ENCODE measurements around the gene ERV3-1.
A peak's percentile ranks its signal among the peaks of the same experiment; 100 is the strongest.
"Not testable (repeated sequence)": the region's sequence is repeated elsewhere in the genome, so short reads cannot be mapped to it uniquely, and the experiment has no call there.

ERV3-1 gene

DNA sequence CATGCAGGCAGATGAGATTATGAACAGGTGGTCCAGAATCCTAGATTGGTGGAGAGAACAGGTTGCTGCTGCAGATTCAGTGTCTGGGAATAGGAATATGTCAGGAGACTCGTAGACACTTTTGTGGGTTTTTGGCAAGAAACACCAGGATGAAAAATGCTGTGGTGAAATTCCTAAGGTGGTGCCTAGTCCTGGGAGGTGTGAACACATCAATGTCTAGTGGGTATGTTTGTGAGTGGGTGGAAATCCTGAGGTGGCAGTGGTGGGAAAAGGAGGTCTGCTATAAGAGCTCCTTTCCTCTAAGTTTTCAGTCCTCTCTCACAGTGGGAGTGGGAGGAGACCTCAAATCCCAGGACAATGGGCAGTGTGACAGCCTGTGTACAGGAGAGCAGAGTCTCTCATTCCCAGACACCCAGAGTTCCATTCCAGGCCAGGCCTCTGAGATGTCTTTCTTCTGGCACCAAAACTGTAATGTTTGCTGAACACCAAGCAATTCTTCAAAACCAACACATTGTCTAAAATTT is 5.1 kb downstream of the ERV3-1 start:
- DNase-seq, result no peak

DNA sequence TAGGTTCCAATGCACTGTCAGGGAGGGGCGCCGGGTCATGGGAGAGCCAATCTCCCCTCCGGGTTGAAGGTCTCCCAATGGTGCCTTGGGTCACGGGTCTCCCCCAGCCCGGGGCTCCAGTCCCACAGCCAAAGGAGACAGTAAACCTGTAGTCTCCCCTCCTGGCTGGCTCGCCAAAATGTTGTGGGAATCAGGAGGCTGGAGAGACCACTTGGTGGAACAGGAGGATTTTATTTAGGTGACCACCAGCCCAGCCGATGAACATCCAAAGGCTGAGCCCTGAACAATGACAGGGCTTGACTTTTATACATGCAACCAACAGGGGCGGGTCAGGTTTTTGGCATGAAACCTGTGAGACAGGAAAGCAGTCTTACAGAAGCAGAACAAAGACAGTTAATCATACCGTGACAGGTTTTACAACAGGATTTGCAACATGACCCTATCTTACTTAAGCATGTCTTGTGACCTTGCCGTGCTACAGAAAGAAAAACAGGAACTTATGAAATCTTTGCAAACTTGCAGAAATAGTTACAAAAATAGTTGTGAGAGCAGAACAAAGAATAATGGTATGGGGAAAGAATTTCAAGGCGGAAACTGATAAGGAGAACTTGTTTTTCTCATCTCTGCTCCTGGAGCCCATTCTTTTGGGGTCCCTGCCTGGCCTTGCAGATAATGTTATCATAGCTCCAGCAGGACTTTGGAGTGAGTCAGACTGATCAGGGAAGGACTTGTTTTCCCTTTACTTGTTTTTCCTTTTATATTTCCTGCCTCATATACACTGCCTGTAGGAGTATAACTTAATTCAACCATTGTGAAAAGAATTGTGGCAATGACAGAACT is 7.1 kb downstream of the ERV3-1 start:
- no peak for DNase-seq

DNA sequence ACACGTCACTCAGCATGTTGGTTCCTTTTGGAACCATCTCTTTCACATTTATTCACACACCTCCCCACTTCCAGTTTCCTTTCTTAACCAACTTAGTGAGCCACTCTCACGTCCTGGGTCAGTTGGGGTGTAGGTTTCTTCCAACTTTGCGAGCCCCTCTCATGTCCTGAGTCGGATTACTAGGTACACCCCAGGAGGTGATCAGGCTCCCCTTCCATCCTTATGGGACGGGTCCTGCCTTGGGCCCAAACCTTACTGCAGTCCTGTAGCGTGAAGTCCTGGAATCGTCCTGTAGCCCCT is 7.7 kb downstream of the ERV3-1 start:
- no peak for DNase-seq

DNA sequence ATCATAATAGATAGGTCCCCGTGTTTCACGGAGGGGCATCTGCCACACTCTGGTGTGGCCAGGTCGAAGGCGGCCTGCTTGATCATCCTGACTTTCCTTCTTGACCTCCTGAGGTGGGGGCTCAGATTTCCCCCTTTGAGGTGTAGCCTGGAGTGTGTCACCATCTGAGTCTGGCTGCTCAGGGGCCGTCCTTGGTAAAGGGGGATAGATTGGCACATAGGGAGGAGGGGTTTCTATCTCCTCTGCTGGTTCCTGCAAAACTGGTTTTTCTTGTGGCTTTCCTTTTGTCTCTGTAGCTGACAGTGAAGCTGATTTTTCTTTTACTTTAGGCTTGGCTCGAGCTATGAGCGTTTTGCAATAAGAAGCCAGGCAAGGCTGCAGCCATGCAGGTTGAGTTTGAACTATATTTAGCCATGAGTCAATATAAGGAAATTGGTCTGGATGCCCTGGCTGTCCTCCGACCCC is 8.5 kb downstream of the ERV3-1 start:
- no peak for DNase-seq

DNA sequence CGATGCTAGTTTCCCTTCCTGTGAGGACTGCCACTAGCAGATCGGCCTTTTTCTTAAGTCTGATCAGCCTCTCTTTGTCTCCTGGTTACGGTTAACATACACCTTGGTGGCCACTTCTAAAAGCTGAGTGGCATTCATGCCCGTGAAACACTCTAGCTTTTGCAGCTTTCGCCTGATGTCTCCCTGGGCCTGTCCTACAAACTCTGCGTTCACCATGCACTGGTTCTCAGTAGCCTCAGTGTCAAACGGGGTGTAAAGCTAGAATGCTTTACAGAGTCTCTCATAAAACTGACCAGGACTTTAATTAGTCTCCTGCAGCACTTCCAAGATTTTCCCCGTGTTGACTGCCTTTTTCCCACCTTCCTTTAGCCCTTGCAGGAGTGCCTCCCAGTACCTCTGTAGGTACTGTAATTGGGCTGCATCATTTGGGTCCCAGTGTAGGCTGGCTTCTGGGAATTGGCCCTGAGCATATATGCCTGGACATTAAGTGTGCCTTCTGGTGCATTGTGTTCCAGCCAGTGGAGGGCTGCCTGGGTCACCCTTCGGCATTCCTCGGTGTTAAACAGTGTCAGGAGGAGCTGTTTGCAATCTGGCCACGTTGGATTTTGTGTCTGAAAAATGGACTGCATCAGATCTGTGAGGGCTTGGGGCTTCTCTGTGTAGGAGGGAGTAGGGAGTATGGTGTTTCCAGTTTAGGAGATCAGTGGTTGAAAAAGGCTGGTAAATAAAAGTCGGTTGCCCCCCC is 9.2 kb downstream of the ERV3-1 start:
- no peak for DNase-seq

DNA sequence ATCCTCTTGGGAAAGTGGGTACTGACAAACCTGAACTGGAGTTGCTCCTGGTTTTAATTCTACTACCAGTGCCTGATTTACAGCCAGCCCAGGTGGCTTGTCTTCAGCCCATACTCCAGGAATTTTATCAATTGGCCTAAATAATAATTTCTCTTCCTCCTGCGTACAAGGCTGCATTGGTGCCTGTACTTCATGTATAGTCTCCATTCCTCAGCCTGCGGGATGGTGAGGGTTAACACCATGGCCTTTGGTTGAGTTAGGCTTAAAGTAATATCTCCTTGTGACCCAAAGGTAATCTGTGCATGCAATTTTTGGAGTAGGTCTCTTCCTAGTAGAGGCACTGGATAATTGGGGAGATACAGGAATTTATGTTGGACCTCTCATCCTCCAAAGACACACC is 10.2 kb downstream of the ERV3-1 start:
- no peak for DNase-seq

DNA sequence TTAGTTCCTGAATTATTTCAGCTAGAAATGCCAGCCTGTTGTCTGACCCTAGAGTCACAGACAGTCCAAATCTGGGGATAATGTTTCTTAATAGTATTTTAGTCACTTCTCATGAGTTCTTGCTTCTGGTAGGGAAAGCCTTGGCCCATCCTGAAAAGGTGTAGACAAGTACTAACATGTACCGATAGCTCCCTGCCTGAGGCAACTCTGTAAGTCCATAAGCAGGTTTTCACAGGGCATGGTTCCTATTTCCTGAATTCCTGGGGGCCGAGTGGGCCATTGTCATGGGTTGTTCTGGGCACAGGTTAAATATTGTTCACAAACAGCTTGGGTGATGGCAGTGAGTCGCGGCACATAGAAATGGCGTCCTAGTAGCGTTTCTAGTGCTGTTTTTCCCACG is 12.6 kb downstream of the ERV3-1 start:
- no peak for DNase-seq

DNA sequence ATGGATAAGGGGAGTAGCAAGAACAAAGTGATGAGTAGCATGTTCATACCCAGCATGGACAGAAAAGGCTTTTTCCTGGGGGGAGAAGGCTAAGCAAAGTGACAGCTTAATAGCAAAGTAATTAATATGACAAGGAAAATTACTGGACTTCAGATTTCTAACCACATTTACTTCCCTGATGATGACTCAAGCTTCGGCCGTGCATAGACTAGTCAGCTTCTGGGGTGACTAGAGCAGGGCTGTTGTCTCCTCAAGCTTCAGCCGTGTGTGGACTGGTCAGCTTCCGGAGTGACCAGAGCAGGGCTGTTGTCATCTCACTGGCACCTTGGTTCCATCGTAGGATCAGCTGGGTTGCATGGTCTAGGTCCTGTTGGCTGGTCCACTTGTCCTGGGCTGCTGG is 13.5 kb downstream of the ERV3-1 start:
- DNase-seq, result no peak

DNA sequence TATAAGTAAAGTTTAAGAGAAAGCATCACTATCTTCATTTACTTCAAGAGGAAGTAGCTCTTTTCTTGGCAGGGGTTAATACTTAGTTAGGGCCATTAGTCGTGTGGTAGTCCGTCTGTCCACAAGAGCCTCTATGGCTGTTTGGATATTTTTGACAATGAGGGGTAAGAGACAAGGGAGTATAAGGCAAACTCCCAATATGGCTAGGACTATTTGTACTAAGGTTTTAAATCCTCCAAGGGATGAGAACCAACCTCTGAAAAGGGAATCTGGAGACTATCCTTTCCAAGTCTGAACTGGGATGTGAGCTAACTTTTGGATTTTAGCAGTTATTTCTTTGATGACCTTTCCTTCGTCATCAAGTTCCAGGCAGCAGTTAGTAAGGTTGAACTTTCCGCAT is 15.6 kb downstream of the ERV3-1 start, which contains the start of gene ZNF117:
TSS of gene ZNF117 (minus strand) at position 101 of the 400 bp plus-strand sequence.
- no peak for DNase-seq

DNA sequence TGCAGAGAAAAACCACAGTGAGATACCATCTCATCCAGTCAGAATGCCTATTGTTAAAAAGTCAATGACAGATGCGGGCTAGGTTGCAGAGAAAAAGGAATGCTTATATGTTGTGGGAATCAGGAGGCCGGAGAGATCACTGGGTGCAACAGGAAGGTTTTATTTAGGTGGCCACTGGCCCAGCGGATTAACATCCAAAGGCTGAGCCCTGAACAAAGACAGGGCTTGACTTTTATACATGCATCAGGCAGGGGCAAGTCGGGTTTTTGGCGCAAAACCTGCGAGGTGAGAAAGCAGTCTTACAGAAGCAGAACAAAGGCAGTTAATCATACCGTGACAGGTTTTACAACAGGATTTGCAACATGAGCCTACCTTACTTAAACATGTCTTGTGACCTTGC is 16.3 kb downstream of the ERV3-1 start:
- no peak for DNase-seq

DNA sequence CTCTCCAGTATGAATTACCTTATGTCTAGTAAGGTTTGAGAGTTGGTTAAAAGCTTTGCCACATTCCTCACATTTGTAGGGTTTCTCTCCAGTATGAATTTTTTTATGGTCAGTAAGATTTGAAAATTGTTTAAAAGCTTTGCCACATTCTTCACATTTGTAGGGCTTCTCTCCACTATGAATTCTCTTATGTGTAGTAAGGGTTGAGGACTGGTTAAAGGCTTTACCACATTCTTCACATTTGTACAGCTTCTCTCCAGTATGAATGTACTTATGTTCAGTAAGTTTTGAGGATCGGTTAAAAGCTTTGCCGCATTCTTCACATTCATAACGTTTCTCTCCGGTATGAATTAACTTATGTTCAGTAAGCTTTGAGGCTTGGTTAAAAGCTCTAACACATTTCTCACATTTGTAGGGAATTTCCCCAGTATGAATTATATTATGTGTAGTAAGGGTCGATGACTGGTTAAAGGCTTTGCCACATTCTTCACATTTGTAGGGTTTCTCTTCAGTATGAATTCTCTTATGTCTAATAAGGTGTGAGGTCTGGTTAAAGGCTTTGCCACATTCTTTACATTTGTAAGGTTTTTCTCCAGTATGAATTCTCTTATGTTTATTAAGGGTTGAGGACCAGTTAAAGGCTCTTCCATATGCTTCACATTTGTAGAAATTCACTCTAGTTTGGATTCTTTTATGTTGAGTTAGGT is 27.8 kb downstream of the ERV3-1 start:
- DNase-seq, result no peak

DNA sequence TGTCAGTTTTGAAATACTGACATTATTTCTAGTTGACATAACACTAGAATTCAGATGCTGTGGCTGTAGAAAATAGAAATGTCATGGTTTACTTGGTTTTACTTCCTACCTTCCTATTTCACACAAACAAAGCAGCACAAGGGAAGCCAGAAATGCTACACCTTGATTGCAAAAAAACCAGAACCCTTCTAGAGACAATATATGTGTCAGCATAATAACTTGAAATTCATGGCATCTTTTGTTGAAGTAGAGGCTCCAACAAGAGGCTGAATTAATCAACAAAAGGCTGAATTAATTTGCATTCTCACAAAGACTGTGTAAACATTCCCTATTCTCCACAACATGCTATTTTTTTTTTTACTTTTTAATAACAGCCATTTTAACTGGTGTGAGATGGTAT is 40.9 kb downstream of the ERV3-1 start:
- no peak for DNase-seq

DNA sequence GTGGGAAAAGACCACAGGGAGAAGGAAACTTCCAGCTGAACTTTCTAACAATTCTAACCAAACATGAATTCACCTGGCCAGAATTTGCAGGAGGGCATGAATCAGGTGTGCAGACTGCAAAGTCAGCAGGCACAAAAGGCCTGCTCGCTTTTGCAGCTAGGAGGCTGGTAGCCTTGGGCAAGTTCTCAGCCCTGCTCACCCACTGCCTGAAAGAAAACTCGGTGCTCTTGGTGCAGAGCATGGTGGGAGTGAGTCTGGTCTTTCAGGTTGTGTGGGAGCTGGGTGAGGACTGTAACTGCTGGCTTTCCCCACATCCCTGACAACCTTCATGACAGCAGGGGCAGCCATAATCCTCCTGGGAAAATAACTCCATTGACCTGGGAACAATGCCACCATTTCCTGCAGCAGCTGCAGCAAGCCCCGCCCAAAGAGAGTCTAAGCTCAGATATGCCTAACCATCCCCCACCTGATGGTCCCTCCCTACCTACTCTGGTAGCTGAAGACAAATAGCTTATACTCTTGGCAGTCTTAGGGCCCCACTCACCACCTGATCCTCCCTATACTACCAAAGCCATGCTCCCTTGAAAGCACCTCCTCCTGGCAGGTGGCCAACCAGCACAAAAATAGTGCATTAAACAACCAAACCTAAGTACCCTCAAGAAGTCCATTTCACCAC is 47.3 kb downstream of the ERV3-1 start:
- peak; percentile 43 for DNase-seq

DNA sequence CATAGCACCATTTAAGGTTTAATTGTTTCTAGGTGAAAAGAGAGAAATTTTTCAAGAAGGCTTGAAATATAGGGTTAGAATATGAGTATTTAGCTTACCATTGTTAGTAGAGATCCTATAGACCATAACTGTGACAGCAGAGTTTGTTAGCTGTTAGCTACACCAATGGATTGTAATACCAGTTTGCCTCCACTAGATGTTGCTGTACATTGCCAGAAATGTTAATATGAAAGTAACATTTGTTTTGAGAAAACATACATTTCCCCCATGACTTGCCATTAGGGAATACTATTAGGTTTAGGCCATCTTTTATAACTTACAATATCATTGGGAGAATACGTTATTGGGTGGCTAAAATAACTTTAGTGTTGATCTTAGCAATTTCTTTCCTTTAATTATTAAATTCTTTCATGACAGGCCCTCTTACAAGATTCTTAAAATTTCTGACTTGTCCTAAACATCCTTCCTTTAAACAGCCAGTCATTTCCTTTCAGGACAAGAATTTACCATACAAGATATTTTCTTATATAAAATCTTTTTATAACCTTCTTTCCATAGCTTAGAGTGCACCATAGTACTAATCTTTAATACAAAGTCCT is 55.1 kb downstream of the ERV3-1 start:
- DNase-seq, result peak; percentile 52

DNA sequence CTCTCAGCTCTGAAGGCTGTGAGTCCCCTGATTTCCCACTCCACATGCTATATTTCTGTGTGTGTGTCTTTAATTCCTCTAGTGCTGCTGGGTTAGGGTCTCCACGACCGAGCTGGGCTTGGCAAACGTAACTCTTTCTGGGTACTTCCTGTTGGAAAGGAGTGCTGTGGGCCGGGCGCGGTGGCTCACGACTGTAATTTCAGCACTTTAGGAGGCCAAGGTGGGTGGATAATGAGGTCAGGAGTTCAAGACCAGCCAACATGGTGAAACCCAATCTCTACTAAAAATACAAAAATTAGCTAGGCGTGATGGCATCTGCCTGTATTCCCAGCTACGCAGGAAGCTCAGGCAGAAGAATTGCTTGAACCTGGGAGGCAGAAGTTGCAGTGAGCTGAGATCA is 55.8 kb downstream of the ERV3-1 start:
- DNase-seq, result not testable (repeated sequence)

DNA sequence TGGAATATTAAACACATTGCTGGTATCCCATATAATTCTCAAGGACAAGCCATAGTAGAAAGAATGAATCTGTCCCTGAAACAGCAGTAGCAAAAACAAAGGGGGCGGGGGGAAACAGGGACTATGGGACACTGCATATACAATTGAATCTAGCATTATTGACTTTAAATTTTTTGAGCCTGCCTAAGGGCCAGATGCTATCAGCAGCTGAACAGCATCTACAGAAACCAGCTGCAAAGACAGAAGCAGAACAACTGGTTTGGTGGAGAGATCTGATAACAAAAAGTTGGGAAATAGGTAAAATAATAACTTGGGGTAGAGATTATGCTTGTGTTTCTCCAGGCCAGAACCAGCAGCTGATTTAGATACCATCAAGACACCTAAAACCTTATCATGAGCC is 57.7 kb downstream of the ERV3-1 start:
- not testable (repeated sequence) for DNase-seq

DNA sequence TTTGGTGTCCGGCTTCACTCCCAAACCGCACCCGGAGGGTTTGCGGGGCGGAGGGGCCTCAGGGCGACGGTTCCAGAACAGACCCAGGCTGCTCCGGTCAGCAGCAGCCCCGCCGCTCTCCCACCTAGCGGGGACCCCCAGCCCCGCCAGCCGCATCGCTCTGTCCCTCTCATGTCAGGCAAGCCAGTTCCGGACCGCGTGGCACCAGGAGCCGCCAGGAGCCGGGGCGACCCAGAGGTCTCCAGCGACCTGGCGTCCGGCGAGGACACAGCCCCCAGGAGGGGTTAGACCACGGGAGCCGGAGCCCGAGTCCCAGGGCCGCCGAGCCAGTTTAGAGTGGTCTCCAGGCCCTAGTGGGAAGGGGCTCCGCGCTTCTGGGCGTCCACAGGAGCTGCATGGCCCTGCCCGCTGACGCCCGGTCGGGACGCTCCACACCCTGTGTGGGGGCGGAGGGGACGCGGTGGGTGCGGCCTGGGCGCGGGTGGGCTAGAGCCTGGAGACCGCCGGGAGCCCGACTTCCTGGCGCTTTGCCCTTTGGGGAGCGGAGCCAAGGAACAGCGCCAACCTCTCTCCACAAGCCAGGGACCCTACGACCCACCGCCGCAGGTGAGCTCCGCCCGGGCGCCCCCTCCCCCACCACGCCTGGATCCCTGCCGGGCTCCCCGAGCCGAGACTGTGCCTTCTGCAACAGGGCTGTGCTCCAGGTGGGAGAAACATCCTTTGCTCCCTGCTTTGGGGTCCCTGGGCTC is 59.1 kb downstream of the ERV3-1 start:
- peak; percentile 43 for DNase-seq

DNA sequence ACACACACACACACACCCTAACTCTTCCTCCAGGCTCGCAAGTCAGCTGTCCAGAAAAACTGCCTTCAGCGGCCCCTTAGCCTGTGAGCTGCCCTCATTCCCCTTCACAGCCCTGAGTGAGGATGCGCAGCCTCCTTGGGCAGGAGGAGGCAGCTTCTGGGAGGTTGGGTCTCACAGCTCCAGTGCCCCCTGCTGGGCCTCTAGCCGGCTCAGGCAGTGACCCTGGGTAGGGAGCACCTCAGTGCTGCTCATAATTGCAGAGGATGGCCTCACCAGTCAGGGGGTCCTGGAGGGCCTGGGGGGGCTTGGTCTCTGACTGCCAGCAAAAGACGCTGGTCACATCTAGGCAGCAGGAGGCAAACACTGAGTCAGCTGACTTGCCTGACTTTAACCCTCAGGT is 59.7 kb downstream of the ERV3-1 start:
- DNase-seq, result peak; percentile 68

DNA sequence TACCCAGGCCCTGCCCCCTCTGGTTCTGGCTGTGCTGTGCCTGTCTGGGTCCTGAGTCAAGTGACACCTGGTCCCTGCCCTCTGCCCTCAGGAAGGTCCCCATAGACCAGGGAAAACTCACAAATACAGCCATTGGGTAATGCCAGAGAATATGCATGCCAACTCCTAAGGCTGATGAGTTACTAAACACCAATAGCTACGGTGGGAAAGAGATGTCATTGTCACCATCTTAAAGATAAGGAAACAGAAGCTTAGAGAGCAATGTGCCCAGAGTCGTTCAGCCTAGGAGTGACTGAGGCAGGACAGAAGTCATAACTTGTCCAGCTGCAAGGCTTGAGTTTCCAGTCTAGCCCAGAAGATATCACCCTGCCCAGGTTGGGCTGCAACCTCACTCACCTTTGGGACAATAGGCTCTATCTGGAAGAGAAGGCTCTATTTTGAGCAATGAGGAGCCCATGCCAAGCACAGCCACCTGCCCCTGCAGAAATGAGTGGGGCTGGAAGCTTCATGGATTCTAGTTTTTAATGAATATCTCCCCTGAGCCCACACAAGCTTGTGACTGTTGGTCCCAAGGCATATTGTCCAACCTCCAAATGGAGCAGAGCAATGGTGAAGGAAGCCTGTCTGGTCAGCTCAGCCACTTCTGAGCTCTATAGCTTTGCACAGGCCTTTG is 60.8 kb downstream of the ERV3-1 start:
- no peak for DNase-seq

DNA sequence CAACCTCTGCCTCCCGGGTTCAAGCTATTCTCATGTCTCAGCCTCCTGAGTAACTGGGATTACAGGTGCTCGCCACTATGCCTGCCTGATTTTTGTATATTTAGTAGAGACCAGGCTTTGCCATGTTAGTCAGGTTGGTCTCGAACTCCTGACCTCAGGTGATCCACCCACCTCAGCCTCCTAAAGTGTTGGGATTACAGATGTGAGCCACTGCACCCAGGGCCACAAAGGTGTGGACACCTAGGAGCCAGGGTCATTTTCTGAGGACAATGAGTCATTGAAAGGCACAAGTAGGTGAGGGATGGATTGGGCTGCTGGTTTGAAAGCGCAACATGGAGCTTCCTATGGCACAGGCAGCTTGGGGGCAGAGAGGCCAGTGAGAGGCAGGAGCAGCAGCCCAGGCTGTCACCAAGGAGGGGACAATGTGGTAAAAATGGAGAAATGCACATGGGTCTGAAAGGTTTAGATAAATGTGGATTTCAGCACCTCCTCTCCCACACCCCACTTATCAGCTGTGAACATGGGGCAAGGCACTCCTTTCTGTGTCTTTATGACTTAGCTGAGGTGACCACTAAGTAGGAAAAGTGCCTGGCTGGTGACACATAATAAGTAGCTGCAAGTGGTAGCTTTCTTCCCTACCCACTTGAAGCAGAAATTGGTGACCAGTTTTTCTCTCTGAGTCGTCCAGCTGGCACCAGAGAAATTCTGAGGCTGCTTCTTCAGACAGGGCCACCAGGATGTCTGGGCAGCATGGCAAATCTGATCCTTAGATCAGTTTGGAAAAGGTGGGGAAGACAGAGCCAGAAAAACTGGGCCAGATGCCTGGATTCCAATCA is 61.6 kb downstream of the ERV3-1 start:
- not testable (repeated sequence) for DNase-seq

All from NCI-H146 (cell line).